ENCODE data around the gene ATF4.

Gene ATF4

GRCh38 chr22:39560127-39560526, 39.8 kb downstream of the ATF4 start:
- no peak overlapping the region for H3K4me3 ChIP-seq (ENCODE audit: low read depth, low read length)
- no peak for TF ChIP-seq MYC (IDR thresholded peaks at IDR 0.05; ENCODE audit: low read depth, low read length)
- TF ChIP-seq, protein P1, sequence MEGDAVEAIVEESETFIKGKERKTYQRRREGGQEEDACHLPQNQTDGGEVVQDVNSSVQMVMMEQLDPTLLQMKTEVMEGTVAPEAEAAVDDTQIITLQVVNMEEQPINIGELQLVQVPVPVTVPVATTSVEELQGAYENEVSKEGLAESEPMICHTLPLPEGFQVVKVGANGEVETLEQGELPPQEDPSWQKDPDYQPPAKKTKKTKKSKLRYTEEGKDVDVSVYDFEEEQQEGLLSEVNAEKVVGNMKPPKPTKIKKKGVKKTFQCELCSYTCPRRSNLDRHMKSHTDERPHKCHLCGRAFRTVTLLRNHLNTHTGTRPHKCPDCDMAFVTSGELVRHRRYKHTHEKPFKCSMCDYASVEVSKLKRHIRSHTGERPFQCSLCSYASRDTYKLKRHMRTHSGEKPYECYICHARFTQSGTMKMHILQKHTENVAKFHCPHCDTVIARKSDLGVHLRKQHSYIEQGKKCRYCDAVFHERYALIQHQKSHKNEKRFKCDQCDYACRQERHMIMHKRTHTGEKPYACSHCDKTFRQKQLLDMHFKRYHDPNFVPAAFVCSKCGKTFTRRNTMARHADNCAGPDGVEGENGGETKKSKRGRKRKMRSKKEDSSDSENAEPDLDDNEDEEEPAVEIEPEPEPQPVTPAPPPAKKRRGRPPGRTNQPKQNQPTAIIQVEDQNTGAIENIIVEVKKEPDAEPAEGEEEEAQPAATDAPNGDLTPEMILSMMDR (IDR thresholded peaks at IDR 0.05; ENCODE audit: low read depth, low read length) = no peak
- TF ChIP-seq, protein P2, sequence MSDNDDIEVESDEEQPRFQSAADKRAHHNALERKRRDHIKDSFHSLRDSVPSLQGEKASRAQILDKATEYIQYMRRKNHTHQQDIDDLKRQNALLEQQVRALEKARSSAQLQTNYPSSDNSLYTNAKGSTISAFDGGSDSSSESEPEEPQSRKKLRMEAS (IDR thresholded peaks at IDR 0.05; ENCODE audit: low read depth, low read length) = no peak
- TF ChIP-seq POLR2A (IDR thresholded peaks at IDR 0.05; ENCODE audit: extremely low read depth, insufficient read length) = no peak
- DNase-seq (ENCODE audit: low read depth) = no peak

- no peak for TF ChIP-seq POLR2A (IDR thresholded peaks at IDR 0.05; ENCODE audit: extremely low read depth, insufficient read length)
- no peak for TF ChIP-seq MYC (IDR thresholded peaks at IDR 0.05; ENCODE audit: low read depth, low read length)
- TF ChIP-seq, protein P1 (IDR thresholded peaks at IDR 0.05; ENCODE audit: low read depth, low read length) = no peak
- TF ChIP-seq, protein P2 (IDR thresholded peaks at IDR 0.05; ENCODE audit: low read depth, low read length) = no peak
- no peak overlapping the region for H3K4me3 ChIP-seq (ENCODE audit: low read depth, low read length)
Measured at GRCh38 chr22:39562839-39563489, 42.6 kb downstream of the ATF4 start.

GRCh38 chr22:39563571-39564428, 43.4 kb downstream of the ATF4 start:
- no peak overlapping the region for H3K4me3 ChIP-seq (ENCODE audit: low read depth, low read length)
- no peak for DNase-seq (ENCODE audit: low read depth)
- TF ChIP-seq, protein P2 (IDR thresholded peaks at IDR 0.05; ENCODE audit: low read depth, low read length) = no peak
- TF ChIP-seq MYC (IDR thresholded peaks at IDR 0.05; ENCODE audit: low read depth, low read length) (no peak), POLR2A (IDR thresholded peaks at IDR 0.05; ENCODE audit: extremely low read depth, insufficient read length) (no peak)
- TF ChIP-seq, protein P1 (IDR thresholded peaks at IDR 0.05; ENCODE audit: low read depth, low read length) = no peak

More at GRCh38 chr22:39562839-39563489, 42.6 kb downstream of the ATF4 start:
- DNase-seq (ENCODE audit: low read depth) = no peak

GRCh38 chr22:39565414-39565944, 45.1 kb downstream of the ATF4 start:
- TF ChIP-seq MYC (IDR thresholded peaks at IDR 0.05; ENCODE audit: low read depth, low read length) (no peak), POLR2A (IDR thresholded peaks at IDR 0.05; ENCODE audit: extremely low read depth, insufficient read length) (no peak)
- TF ChIP-seq, protein P2 (IDR thresholded peaks at IDR 0.05; ENCODE audit: low read depth, low read length) = no peak
- TF ChIP-seq, protein P1 (IDR thresholded peaks at IDR 0.05; ENCODE audit: low read depth, low read length) = no peak
- no peak overlapping the region for H3K4me3 ChIP-seq (ENCODE audit: low read depth, low read length)
- no peak for DNase-seq (ENCODE audit: low read depth)

DNA sequence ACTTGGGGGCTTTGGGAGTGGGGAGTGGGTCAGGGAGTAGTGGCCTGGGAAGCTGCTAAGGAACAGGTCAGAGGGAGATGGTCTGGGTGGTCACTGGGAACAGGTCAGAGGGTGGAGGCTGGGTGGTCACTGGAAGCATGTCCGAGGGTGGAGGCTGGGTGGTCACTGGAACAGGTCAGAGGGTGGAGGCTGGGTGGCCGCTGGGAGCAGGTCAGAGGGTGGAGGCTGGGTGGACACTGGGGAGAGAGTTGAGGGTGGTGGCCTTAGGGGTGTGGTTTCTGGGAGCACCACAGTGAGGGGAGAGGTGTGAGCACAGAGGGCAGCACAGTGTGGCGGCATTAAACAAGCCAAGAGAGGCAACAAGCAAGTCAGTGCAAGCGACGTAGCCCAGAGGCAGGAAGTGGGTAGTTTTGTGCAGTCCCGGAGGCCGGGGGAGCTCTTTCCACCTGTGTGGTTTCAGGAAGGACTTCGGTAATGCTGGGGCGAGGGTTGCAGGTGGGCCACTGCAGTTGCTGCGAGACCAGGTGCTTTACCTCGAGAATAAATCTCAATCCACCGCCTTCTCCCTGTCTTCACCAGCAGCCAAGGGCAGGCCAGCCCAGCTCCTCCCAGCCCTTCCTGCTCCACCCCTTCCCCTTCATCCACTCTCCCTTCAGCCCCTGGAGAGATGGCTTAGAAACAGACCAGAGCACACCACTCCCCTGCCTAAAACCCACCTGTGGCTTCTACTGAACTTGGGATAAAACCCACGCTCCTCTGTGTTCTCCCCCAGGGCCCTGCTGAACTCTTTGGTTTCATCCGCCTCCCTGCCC, 47.0 kb downstream of the ATF4 start:
- no peak overlapping the region for H3K4me3 ChIP-seq (ENCODE audit: low read depth, low read length)
- no peak for DNase-seq (ENCODE audit: low read depth)
- TF ChIP-seq, protein P1 (IDR thresholded peaks at IDR 0.05; ENCODE audit: low read depth, low read length) = no peak
- TF ChIP-seq MYC (IDR thresholded peaks at IDR 0.05; ENCODE audit: low read depth, low read length) = no peak
- TF ChIP-seq, protein P2 (IDR thresholded peaks at IDR 0.05; ENCODE audit: low read depth, low read length) = no peak
- no peak for TF ChIP-seq POLR2A (IDR thresholded peaks at IDR 0.05; ENCODE audit: extremely low read depth, insufficient read length)

All from NB4 (cell line).